NB4 (cell line): ENCODE data around the gene GRID1.

Experiments
- CTCF ChIP-seq: IDR thresholded peaks from one replicate; pipeline ENCODE4 v1.5.1; 2012; ENCODE audit warnings: low read depth, low read length
- POLR2A ChIP-seq: IDR thresholded peaks from 2 replicates; pipeline ENCODE4 v1.6.1; 2011; ENCODE audit warnings: mild to moderate bottlenecking; ENCODE audit not compliant: insufficient read length; ENCODE audit errors: extremely low read depth

GRCh38 chr10:85602713-85603112 is 763.9 kb downstream of the GRID1 start:
- no peak for TF ChIP-seq CTCF
- no peak for TF ChIP-seq POLR2A
